ENCODE measurements around the gene KSR1. TPM values are rescaled to one million over a fixed set of nuclear protein-coding genes. Genes with fewer than 3 reads are reported as not detected.
"Not testable (repeated sequence)": the region's sequence is repeated elsewhere in the genome, so short reads cannot be mapped to it uniquely, and the experiment has no call there.

KSR1 gene
- total RNA-seq, 4 donors from 2014 or later, result 26.6 to 64.4 (median 42.2) TPM

DNA sequence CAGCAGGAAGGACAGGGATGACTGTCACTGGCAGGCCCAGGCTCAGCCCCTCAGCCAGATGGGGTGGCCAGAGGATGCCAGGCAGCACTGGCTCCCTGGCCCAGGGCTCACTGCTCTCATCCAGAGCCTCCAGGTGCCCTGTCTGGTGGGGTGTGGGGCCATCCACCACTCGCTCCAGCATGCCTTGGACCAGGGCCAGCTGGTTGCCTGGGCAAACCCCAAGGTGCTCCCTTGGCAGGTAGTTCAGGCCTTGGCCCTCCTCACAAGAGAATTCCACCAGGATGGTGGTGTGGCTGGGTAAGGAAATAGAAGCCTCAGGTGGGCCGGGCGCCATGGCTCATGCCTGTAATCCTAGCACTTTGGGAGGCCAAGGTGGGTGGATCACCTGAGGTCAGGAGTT is 204.2 kb downstream of the KSR1 start:
- TF ChIP-seq POLR2A (IDR thresholded peaks at IDR 0.05), result no peak
- TF ChIP-seq, protein P1, sequence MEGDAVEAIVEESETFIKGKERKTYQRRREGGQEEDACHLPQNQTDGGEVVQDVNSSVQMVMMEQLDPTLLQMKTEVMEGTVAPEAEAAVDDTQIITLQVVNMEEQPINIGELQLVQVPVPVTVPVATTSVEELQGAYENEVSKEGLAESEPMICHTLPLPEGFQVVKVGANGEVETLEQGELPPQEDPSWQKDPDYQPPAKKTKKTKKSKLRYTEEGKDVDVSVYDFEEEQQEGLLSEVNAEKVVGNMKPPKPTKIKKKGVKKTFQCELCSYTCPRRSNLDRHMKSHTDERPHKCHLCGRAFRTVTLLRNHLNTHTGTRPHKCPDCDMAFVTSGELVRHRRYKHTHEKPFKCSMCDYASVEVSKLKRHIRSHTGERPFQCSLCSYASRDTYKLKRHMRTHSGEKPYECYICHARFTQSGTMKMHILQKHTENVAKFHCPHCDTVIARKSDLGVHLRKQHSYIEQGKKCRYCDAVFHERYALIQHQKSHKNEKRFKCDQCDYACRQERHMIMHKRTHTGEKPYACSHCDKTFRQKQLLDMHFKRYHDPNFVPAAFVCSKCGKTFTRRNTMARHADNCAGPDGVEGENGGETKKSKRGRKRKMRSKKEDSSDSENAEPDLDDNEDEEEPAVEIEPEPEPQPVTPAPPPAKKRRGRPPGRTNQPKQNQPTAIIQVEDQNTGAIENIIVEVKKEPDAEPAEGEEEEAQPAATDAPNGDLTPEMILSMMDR (IDR thresholded peaks at IDR 0.05), result no peak
- no peak for DNase-seq
- no peak overlapping the region for H3K27ac ChIP-seq
- H3K4me1 ChIP-seq, result no peaks in the 10 kb centered on the region
- no peaks in the 10 kb centered on the region for H3K27me3 ChIP-seq
- H3K9me3 ChIP-seq, result no peaks in the 10 kb centered on the region
- no peaks in the 10 kb centered on the region for H3K36me3 ChIP-seq
- H3K4me3 ChIP-seq, result no peak overlapping the region

DNA sequence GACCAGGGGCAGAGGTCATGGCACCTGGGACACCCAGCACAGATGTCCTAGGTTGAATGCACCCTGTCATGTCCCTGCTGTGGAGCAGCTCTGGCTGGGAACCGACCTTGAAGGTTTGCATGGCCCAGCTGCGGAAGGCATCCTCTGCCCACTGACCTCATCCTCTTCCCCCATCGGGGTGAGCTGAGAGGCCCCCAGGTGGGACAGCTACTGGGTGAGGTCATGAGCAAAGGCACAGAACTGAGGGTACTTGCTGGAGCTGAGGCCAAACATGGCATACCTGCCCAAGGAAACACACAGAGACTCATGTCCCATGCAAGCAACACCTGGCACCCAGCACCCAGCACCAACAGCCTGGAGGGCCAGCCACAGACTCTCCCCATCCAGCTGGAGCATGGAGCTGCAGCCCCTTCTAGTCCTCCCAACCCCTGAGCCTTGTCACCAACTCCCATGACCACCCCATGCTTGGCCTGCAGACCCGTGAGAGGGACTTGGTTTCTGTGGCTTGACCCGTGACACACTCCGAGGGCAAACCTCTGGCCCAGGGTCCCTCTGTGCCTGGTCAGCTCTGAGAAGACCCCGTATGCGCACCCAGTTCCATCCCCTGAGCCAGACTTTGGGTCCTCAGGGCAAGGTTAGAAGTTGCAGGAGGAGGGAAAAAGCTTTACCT is 207.8 kb downstream of the KSR1 start:
- no peak for TF ChIP-seq POLR2A (IDR thresholded peaks at IDR 0.05)
- TF ChIP-seq, protein P1 (IDR thresholded peaks at IDR 0.05), result no peak
- H3K27me3 ChIP-seq, result no peaks in the 10 kb centered on the region
- H3K9me3 ChIP-seq, result no peaks in the 10 kb centered on the region
- no peaks in the 10 kb centered on the region for H3K4me1 ChIP-seq
- H3K4me3 ChIP-seq, result no peak overlapping the region
- H3K27ac ChIP-seq, result no peak overlapping the region
- no peaks in the 10 kb centered on the region for H3K36me3 ChIP-seq
- peak in 1 of 3 donors; percentile 24 for DNase-seq

DNA sequence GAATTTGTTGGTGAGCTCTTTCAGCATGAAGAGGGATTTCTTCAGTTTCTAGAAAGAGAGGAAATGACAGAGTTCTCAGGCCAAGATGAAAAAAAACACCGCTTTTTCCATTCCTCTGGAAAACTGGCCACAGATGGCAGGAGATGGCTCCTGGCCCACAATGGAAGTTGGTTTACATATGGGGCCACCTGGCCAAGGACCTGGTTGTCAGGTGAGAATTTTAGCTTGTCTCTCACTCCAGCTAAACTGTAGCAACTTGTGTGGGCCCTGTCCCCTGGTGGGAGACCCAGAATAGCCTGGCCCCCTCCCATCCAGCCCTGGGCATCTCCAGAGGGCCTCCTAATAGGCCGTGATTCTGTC is 208.3 kb downstream of the KSR1 start:
- Histone ChIP-seq H3K27me3 (no peaks in the 10 kb centered on the region), H3K4me1 (no peaks in the 10 kb centered on the region), H3K4me3 (no peak overlapping the region), H3K27ac (no peak overlapping the region), H3K9me3 (no peaks in the 10 kb centered on the region), H3K36me3 (no peaks in the 10 kb centered on the region)
- TF ChIP-seq, protein P1 (IDR thresholded peaks at IDR 0.05), result no peak
- no peak for TF ChIP-seq POLR2A (IDR thresholded peaks at IDR 0.05)
- no peak for DNase-seq

- H3K4me1 ChIP-seq, result no peaks in the 10 kb centered on the region
- H3K4me3 ChIP-seq, result no peak overlapping the region
- H3K9me3 ChIP-seq, result no peaks in the 10 kb centered on the region
- no peaks in the 10 kb centered on the region for H3K36me3 ChIP-seq
- H3K27ac ChIP-seq, result no peak overlapping the region
- no peak for DNase-seq
- no peaks in the 10 kb centered on the region for H3K27me3 ChIP-seq
- no peak for TF ChIP-seq POLR2A (IDR thresholded peaks at IDR 0.05)
- TF ChIP-seq, protein P1 (IDR thresholded peaks at IDR 0.05), result no peak
Observed at GRCh38 chr17:27665549-27665948, 209.3 kb downstream of the KSR1 start.

- not testable (repeated sequence) for H3K27ac ChIP-seq, H3K4me3 ChIP-seq, H3K36me3 ChIP-seq, H3K9me3 ChIP-seq, H3K4me1 ChIP-seq, DNase-seq, H3K27me3 ChIP-seq
Observed at GRCh38 chr17:27666270-27666669, 210.0 kb downstream of the KSR1 start.

GRCh38 chr17:27666831-27667560 is 210.7 kb downstream of the KSR1 start:
- Histone ChIP-seq H3K9me3 (no peaks in the 10 kb centered on the region), H3K4me1 (no peaks in the 10 kb centered on the region), H3K27me3 (no peaks in the 10 kb centered on the region), H3K36me3 (no peaks in the 10 kb centered on the region), H3K4me3 (no peak overlapping the region), H3K27ac (no peak overlapping the region)
- peak in 1 of 3 donors; percentile 40 for DNase-seq
- TF ChIP-seq, protein P1 (IDR thresholded peaks at IDR 0.05), result no peak
- TF ChIP-seq POLR2A (IDR thresholded peaks at IDR 0.05), result no peak

All from Peyer's patch (tissue), 4 donors.